Keratinocyte (primary cell): ENCODE data around the gene TMEM39A. TPM values are rescaled to one million over a fixed set of nuclear protein-coding genes. Genes with fewer than 3 reads are reported as not detected.

Source experiments
- DNase-seq: peaks from one replicate; pipeline ENCODE4 v3.0.0-alpha.2; 2011; ENCODE audit warnings: low read depth, missing footprints, low spot score
- FAIRE-seq: peaks from 2 replicates; lab custom pipeline; 2011; peaks lifted over from hg19 to GRCh38; lab: Jason Lieb, UNC
- H2AFZ ChIP-seq: 2 replicates; pipeline ENCODE4 v1.6.0; 2012; ENCODE audit warnings: low read length, control low read depth, inconsistent platforms; ENCODE audit not compliant: control insufficient read depth
- H3K27ac ChIP-seq: 2 replicates; pipeline ENCODE4 v1.5.1; 2011; ENCODE audit warnings: low read length; ENCODE audit not compliant: control insufficient read depth, insufficient read depth
- H3K27me3 ChIP-seq: 3 replicates; pipeline ENCODE4 v1.6.0; 2011; ENCODE audit warnings: low read length; ENCODE audit not compliant: control insufficient read depth, insufficient read depth; ENCODE audit errors: extremely low read depth
- H3K36me3 ChIP-seq, 2 experiments: 2 replicates in 1 of 2; 3 replicates in 1 of 2; pipeline ENCODE4 v1.5.1; 2011; ENCODE audit warnings: low read length in 2 of 2, mild to moderate bottlenecking in 1 of 2; ENCODE audit not compliant: control insufficient read depth in 2 of 2, insufficient read depth in 2 of 2; ENCODE audit errors: extremely low read depth in 1 of 2
- H3K4me1 ChIP-seq: 3 replicates; pipeline ENCODE4 v1.5.1; 2011; ENCODE audit warnings: low read length; ENCODE audit not compliant: control insufficient read depth, insufficient read depth; ENCODE audit errors: extremely low read depth
- H3K4me2 ChIP-seq: 3 replicates; pipeline ENCODE4 v1.6.0; 2011; ENCODE audit warnings: low read depth, low read length; ENCODE audit not compliant: control insufficient read depth, insufficient read depth; ENCODE audit errors: extremely low read depth
- H3K4me3 ChIP-seq, 3 experiments: fragments of 200-600 bp in 1 of 3; sonication (generic) in 1 of 3; 2 replicates in 2 of 3; 3 replicates in 1 of 3; pipeline ENCODE4 v1.5.1; 2011 to 2016; ENCODE audit warnings: low read length in 3 of 3, mild to moderate bottlenecking in 3 of 3, control low read depth in 2 of 3, inconsistent platforms in 1 of 3, low read depth in 1 of 3, mixed read lengths in 1 of 3, mixed run types in 1 of 3, moderate library complexity in 1 of 3; ENCODE audit not compliant: control insufficient read depth in 2 of 3, insufficient read depth in 2 of 3; ENCODE audit errors: extremely low read depth in 1 of 3
- H3K79me2 ChIP-seq: 2 replicates; pipeline ENCODE4 v1.6.0; 2012; ENCODE audit warnings: low read length; ENCODE audit not compliant: control insufficient read depth, insufficient read depth
- H3K9ac ChIP-seq: 3 replicates; pipeline ENCODE4 v1.6.0; 2011; ENCODE audit warnings: low read length; ENCODE audit not compliant: control insufficient read depth, insufficient read depth; ENCODE audit errors: extremely low read depth
- H3K9me1 ChIP-seq: 3 replicates; pipeline ENCODE4 v1.6.0; 2011; ENCODE audit warnings: low read length; ENCODE audit not compliant: control insufficient read depth, insufficient read depth; ENCODE audit errors: extremely low read depth
- H3K9me3 ChIP-seq: 2 replicates; pipeline ENCODE4 v1.5.1; 2012; ENCODE audit warnings: low read depth, low read length; ENCODE audit not compliant: control insufficient read depth
- H4K20me1 ChIP-seq: 3 replicates; pipeline ENCODE4 v1.6.0; 2011; ENCODE audit warnings: low read length; ENCODE audit not compliant: control insufficient read depth, insufficient read depth; ENCODE audit errors: extremely low read depth
- CTCF ChIP-seq, 3 experiments: IDR thresholded peaks in 1 of 3; conservative IDR thresholded peaks in 1 of 3; optimal IDR thresholded peaks in 1 of 3; 2 replicates in 2 of 3; 3 replicates in 1 of 3; pipeline versions ENCODE3 to v1.5.1; 2011; ENCODE audit warnings: low read length in 3 of 3, mild to moderate bottlenecking in 3 of 3, moderate library complexity in 2 of 3, control low read depth in 1 of 3, inconsistent platforms in 1 of 3; ENCODE audit not compliant: insufficient read depth in 2 of 3; ENCODE audit errors: extremely low read depth in 1 of 3
- EZH2 ChIP-seq: IDR thresholded peaks from one replicate; pipeline ENCODE4 v1.6.1; 2012; ENCODE audit warnings: inconsistent platforms, mild to moderate bottlenecking, low read length, moderate library complexity
- dilution Hi-C: fragments of 300-500 bp; cut with MboI; formaldehyde crosslinking; loops from one replicate; pipeline ENCODE4 v1.7.0; 2020; ENCODE audit warnings: low sequenced_read_pairs; ENCODE audit not compliant: extremely low pct_ligation_motif_present
- polyA plus RNA-seq, 5 experiments: library from polyadenylated mRNA; depleted of rRNA in 3 of 5; stranded (reverse) in 3 of 5; stranded (forward) in 1 of 5; unstranded in 1 of 5; fragments of >200 nt; gene quantifications; 1 replicate in 1 of 5; 2 replicates in 3 of 5; 3 replicates in 1 of 5; pipeline versions ENCODE4 v1.2.1 to v1.2.3, GENCODE V29; 2011 to 2012; ENCODE audit warnings: missing spikeins in 2 of 5, low read depth in 1 of 5, low replicate concordance in 1 of 5

The TMEM39A gene
- polyA plus RNA-seq, 1 donor (not counting 4 experiments of a cell fraction or from before 2014, with no cell fraction given): 26.3 TPM

- Histone ChIP-seq H3K4me2 (no peak overlapping the region), H3K36me3 (peaks cover 12 to 40% of the 10 kb centered on the region in 2 experiments), H3K9me3 (no peaks in the 10 kb centered on the region), H3K27ac (no peak overlapping the region), H4K20me1 (no peaks in the 10 kb centered on the region), H3K9me1 (no peaks in the 10 kb centered on the region), H3K27me3 (no peaks in the 10 kb centered on the region), H3K79me2 (peaks cover 6% of the 10 kb centered on the region), H3K9ac (no peak overlapping the region), H3K4me1 (no peaks in the 10 kb centered on the region), H3K4me3 (no peak overlapping the region), H2AFZ (no peak overlapping the region)
- dilution Hi-C loops: no loop called here
- FAIRE-seq (no peak), DNase-seq (no peak)
- TF ChIP-seq EZH2: no peak
- no peak for TF ChIP-seq CTCF (optimal IDR thresholded peaks at IDR 0.05 in 1 of 3, IDR thresholded peaks at IDR 0.05 in 1 of 3, conservative IDR thresholded peaks at IDR 0.05 in 1 of 3; ENCODE audit: extremely low read depth in 1 of 3, insufficient read depth in 2 of 3, low read length in 3 of 3)
Measured at GRCh38 chr3:119453822-119454221, 9.6 kb downstream of the TMEM39A start.

- no peaks in the 10 kb centered on the region for H3K79me2 ChIP-seq
- H3K9me3 ChIP-seq: no peaks in the 10 kb centered on the region
- no peak overlapping the region for H2AFZ ChIP-seq
- no peak overlapping the region for H3K9ac ChIP-seq
- DNase-seq: no peak
- H3K27me3 ChIP-seq: no peaks in the 10 kb centered on the region
- H3K4me2 ChIP-seq: no peak overlapping the region
- no peak overlapping the region for H3K4me3 ChIP-seq
- dilution Hi-C loops: no loop called here
- no peaks in the 10 kb centered on the region for H3K9me1 ChIP-seq
- TF ChIP-seq EZH2 (no peak), CTCF (optimal IDR thresholded peaks at IDR 0.05 in 1 of 3, IDR thresholded peaks at IDR 0.05 in 1 of 3, conservative IDR thresholded peaks at IDR 0.05 in 1 of 3; ENCODE audit: extremely low read depth in 1 of 3, insufficient read depth in 2 of 3, low read length in 3 of 3) (no peak)
- no peak overlapping the region for H3K27ac ChIP-seq
- FAIRE-seq: no peak
- no peaks in the 10 kb centered on the region for H3K4me1 ChIP-seq
- peaks cover 8 to 10% of the 10 kb centered on the region in 2 experiments for H3K36me3 ChIP-seq
- no peaks in the 10 kb centered on the region for H4K20me1 ChIP-seq
Measured at GRCh38 chr3:119444590-119444989, 18.8 kb downstream of the TMEM39A start.
